HG03457 (cell line): ENCODE results near the gene DAB1.

Experiments used
- ATAC-seq: cut with Tn5 transposase; IDR thresholded peaks from one replicate; pipeline ENCODE4 v1.9.1; 2021; ENCODE audit warnings: moderate number of reproducible peaks; ENCODE audit not compliant: unreplicated experiment

DAB1 gene

GRCh38 chr1:56965191-56965590 is 458.7 kb downstream of the DAB1 start:
- ATAC-seq, result no peak

- no peak for ATAC-seq
Observed at GRCh38 chr1:56964349-56965017, 459.4 kb downstream of the DAB1 start.

DNA sequence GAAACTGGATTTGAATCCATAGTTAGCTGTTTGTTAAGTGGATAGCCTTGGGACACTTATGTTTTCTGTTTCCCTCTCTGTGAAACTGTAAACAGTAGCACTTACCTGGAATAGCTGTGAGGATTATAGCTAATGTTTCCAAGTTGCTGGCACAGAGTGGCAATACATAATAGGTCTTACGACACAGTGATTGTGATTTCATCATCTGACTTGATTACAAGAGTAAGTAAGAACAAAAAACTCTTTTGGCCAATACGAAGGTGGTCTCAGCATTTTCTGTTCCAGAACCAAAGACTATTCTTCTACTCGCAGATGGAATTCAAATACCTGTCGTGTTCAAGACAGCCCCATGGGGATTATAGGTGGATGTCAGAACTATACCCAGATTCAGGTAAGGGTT is 460.2 kb downstream of the DAB1 start:
- ATAC-seq, result no peak

DNA sequence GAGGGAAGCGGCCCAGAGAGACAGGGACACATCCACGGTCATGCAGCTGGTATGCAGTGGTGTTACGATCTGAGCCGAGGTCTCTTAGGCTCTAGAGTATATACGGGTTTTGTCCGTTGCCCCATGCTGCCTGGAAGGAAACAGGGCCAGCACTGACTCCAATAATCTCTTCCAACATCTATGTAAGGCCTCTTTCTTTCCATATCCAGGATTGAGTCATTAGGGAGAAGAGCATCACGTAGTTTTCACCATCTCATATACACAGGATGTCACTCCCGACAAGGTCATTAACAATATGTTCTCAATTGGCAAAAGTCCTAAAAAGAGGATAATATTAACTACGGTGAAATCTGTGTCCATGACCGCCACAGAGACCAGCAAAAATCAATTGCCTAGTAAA is 462.4 kb downstream of the DAB1 start:
- no peak for ATAC-seq

GRCh38 chr1:56958526-56958925 is 465.3 kb downstream of the DAB1 start:
- ATAC-seq, result no peak

GRCh38 chr1:56957931-56958330 is 465.9 kb downstream of the DAB1 start:
- ATAC-seq, result no peak

GRCh38 chr1:56954664-56955063 is 469.2 kb downstream of the DAB1 start:
- ATAC-seq, result no peak

DNA sequence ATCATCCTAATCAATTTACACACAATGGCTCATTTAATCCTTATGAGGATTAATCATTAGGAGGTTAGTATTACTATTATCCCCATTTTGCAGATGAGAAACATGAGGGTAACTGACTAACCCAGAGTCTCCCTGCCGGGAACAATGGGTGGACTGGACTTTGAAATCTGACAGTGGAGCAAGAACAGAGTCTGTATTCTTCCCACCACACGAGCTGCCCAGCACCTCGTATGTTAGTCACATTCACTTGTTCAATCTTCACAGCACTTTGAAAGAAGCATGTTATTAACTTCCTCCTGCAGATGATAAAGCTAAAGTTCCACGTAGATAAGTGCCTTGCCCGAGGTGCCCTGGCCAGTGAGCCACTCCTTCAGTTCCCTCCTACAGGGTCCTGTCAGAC is 470.5 kb downstream of the DAB1 start:
- no peak for ATAC-seq

DNA sequence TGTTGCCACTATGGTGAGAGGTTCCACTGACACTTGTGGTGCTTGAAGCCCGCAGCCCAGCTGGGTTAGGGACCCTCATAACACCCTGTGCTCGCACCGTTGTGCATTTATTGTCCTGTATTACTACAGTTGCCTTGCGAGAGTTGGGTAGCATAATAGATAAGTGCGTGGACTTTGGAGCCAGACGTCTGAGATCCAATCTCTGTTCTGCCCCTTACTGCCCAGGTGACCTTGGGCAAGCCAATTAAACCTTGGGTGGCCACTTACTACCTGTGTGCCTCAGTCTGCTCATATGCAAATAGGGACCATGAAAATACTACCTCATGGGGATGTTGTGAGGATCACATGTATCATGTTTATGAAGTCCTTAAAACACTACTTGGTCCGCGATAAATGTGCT is 471.4 kb downstream of the DAB1 start:
- no peak for ATAC-seq

- ATAC-seq, result no peak
Observed at GRCh38 chr1:56948403-56949023, 475.3 kb downstream of the DAB1 start.
